GM13977 (cell line): ENCODE measurements around the gene DMRTB1.

ENCODE experiments used
- DNase-seq: peaks from one replicate; pipeline ENCODE4 v3.0.0; 2012; ENCODE audit warnings: low spot score
- CTCF ChIP-seq: IDR thresholded peaks from 2 replicates; pipeline ENCODE4 v1.5.1; 2012; ENCODE audit warnings: mild to moderate bottlenecking, control low read depth; ENCODE audit not compliant: insufficient read depth; ENCODE audit errors: extremely low read depth, missing control alignments
- in situ Hi-C: fragments of 300-500 bp; cut with MboI; formaldehyde crosslinking; loops from one replicate; pipeline ENCODE4 v1.12.0; 2022; ENCODE audit warnings: low sequenced_read_pairs, low pct_unique_long_range_greater_than_20kb, mixed read lengths, inconsistent platforms; ENCODE audit not compliant: unreplicated experiment

Gene DMRTB1

GRCh38 chr1:53450225-53450624 is 9.0 kb upstream of the DMRTB1 start:
- TF ChIP-seq CTCF: peak; percentile 41
- no peak for DNase-seq
- in situ Hi-C loops: no loop called here

GRCh38 chr1:53454019-53454418 is 5.2 kb upstream of the DMRTB1 start:
- no peak for TF ChIP-seq CTCF
- in situ Hi-C loops: no loop called here
- no peak for DNase-seq

- DNase-seq: no peak
- in situ Hi-C loops: no loop called here
- TF ChIP-seq CTCF: no peak
Observed at GRCh38 chr1:53455364-53455991, 3.7 kb upstream of the DMRTB1 start.

GRCh38 chr1:53458634-53459033 is 565 bp upstream of the DMRTB1 start:
- no peak for TF ChIP-seq CTCF
- no peak for DNase-seq
- in situ Hi-C loops: no loop called here

GRCh38 chr1:53460211-53460634 is 1.0 kb downstream of the DMRTB1 start:
- no peak for DNase-seq
- no peak for TF ChIP-seq CTCF
- in situ Hi-C loops: no loop called here

GRCh38 chr1:53460666-53461322 is 1.6 kb downstream of the DMRTB1 start:
- TF ChIP-seq CTCF: no peak
- DNase-seq: no peak
- in situ Hi-C loops: no loop called here
